HG03039 (cell line): ENCODE results near the gene GNG7.
"Not testable (repeated sequence)": the region's sequence is repeated elsewhere in the genome, so short reads cannot be mapped to it uniquely, and the experiment has no call there.

Experiments used
- ATAC-seq: cut with Tn5 transposase; IDR thresholded peaks from one replicate; pipeline ENCODE4 v1.9.1; 2021; ENCODE audit warnings: mild to moderate bottlenecking, moderate library complexity; ENCODE audit not compliant: unreplicated experiment

Gene GNG7

DNA sequence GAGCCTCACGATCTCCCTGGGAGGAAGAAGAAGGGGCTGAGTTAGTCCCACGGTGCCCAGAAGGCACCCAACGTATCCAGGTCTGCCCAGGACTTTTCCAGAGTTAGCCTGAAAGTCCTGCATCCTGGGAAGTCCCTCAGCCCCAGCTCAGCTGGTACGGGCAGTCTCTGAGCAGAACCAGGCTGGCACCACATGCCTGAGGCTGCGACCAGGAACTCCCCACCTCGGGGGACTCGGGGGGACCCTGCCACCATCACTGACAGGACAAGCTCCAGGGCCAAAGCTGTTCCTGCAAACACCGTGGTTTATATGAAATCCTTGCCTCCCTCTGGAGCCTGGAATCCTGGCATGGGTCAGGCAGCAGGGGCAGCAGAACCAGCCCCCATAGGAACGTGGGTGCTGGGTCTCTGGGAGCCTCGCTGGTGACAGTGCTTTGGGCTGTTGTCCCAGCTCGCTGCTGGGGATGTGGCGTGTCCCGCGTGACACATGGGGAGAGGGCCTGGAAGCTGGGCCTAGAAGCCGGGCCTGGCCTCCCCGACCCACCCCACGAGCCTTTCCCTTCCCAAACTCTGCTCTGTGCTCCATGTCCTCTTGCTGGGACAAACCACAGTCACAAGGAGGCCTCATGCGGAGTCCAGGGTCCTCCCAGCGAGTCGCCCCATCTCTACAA is 55.5 kb downstream of the GNG7 start:
- ATAC-seq, result no peak

DNA sequence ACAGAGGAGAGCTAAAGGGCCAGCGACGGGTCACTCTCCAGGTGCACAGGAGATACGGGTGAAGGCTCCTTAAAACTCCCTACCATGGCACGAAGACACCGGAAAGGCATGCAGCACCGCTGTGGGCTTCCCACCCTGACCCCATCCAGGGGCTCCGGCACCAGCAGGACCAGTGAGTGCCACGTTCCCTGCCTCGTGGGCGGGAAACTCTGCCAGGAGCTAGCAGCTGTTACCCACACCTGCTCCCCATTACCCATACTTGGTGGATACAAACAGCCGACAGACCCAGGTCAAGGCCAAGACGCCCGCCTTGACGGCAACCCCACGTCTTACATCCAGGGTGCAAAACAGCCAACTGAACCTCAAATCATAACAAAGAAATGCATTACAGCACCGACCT is 56.7 kb downstream of the GNG7 start:
- no peak for ATAC-seq

GRCh38 chr19:2643123-2643737 is 59.3 kb downstream of the GNG7 start:
- not testable (repeated sequence) for ATAC-seq

DNA sequence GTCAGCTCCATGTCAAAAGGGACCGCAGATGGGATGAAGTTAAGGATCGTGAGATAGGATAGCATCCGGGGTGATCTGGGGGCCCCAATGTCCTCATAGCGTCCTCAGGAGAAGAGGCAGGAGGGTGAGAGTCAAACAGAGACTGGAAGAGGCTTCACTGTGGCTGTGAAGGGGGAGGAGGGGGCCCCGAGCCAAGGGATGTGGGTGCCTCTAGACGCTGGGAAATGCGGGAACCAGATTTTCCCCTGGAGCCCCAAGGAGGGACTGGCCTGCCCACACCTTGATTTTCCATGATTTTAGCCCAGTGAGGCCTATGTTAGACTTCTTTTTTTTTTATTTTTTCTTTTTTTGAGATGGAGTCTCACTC is 61.2 kb downstream of the GNG7 start:
- ATAC-seq, result no peak

- no peak for ATAC-seq
Observed at GRCh38 chr19:2640563-2641331, 61.7 kb downstream of the GNG7 start.

DNA sequence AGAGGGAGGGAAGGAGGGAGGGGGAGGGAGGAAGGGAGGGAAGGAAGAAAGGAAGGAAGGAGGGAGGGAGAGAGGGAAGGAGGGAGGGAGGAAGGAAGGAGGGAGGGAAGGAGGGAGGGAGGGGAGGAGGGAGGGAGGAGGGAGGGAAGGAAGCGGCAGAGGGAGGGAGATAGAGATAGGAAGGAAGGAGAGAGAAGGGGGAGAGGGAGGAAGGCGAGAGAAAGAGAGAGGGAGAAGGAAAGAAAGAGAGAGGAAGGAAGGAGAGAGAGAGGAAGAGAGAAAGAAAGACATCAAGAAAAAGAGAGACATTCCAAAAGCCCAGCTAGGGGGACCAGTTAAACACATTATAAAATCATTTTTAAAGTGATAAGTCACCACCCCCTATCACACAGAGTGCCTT is 62.5 kb downstream of the GNG7 start:
- ATAC-seq, result no peak

DNA sequence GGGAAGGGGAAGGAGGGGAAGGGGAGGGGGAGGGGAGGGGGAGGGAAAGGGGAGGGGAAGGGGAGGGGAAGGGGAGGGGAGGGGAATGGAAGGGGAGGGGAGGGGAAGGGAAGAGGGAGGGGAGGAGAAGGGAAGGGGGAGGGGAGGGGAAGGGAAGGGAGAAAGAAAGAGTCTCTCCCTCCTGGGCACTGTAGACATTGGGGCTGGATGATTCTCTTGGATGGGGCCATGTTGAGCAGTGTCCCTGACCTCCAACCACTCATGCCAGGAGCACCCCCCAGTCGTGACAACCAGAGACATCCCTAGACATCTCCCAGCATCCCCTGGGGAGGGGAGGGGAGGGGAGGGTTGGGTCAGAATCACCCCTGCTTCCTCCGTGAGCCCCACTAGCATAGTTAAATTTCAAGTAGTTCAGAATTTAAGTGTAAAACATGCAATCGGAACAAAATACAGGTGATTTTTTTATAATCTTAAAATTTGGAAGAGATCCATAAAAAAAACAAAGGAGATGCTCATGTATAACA is 64.0 kb downstream of the GNG7 start:
- no peak for ATAC-seq

DNA sequence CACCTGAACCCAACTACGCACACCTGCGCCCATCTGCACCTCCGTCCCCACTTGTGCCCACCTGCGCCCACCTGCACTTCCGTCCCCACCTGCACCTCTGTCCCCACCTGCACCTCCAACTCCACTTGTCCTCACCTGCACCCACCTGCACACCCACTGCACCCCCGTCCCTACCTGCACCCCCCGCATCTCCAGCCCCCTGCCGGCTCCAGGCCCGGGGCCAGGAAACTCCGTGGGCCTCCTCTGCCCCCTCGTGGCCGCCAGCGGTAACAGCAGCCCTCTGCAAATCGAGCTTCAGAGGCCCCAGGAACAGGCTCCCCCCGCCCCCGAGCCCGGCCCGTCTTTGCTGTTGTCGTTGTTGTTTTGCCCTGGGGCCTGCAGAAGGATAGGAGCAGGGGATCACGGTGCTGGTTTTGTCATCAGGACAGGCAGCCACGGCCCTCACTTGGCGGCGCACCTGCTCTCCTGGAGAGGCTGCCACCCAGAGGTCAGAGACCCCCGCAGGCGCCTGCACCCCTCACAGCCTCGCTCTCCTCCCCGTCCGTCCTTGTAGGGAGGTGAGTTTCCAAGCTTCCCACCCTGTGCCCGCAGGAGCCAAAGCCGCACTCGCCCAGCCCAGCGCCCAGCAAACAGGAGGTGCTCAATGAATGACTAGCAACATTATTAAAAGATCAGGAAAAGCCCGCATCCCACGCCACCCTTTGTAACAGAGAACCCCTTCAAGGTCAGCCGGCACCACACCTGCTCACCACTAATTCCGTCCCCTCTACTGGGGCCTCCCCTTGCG is 65.4 kb downstream of the GNG7 start:
- no peak for ATAC-seq

GRCh38 chr19:2636141-2636896 is 66.2 kb downstream of the GNG7 start:
- ATAC-seq, result no peak

GRCh38 chr19:2634960-2635359 is 67.5 kb downstream of the GNG7 start:
- ATAC-seq, result no peak

GRCh38 chr19:2634228-2634951 is 68.1 kb downstream of the GNG7 start:
- no peak for ATAC-seq

DNA sequence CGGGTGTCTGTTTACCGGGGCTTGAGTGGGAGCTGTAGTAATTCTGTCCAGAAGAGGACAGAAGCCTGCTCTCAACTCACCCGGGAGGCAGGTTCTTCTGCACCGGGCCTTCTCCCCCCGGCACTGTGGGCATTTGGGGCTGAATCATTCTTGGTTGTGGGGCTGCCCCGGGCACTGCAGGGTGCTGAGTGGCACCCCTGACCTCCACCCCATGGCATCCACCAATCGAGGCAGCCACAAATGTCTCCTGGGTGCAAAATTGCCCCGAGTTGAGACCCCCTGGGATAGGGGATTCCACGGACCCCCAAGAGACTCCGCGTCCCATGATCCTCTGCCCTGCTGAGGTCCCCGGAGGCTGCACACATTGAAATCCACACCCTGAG is 68.8 kb downstream of the GNG7 start:
- no peak for ATAC-seq

DNA sequence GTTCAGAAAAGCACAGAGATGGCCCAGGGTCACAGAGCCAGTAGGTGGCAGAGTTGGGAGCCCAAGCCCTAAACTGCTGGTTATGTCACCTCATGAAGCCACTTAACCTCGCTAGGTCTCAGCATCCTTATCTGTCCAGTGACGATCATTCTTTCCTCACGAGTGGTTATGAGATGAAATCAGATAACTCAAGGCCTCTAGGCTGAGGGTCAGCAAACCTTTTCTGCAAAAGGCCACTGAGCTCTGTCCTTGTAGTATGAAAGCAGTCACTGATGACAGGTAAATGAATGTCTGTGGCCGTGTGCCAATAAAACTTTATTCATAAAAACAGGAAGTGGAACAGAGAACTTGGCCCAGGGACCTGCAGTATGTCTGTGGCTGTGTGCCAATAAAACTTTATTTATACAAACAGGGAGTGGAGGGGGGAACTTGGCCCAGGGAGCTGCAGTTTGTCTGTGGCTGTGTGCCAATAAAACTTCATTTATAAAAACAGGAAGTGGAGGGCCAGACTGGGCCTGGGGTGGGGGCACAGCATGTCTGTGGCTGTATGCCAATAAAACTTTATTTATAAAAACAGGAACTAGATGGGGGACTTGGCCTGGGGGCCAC is 71.2 kb downstream of the GNG7 start:
- ATAC-seq, result no peak

GRCh38 chr19:2630352-2631001 is 72.0 kb downstream of the GNG7 start:
- ATAC-seq, result no peak

GRCh38 chr19:2629491-2630351 is 72.8 kb downstream of the GNG7 start:
- ATAC-seq, result no peak

GRCh38 chr19:2628597-2628996 is 73.9 kb downstream of the GNG7 start:
- ATAC-seq, result no peak

DNA sequence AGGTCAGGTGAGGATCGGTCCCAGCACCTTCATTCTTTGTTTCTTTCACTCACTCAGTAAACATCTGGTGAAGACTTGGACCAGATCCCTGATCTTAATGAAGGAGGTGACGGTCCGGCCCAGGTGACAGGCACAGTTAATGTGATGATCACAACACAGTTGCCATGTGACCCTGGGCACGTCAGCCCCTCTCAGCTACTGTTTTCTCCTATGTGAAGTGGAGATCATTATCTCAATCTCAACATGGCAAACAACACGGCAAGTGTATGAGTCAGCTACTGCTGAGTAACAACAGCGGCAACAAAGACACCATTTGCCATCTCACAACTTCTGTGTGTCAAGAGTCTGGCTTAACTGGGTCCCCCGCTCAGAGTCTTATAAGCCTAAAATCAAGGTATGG is 74.6 kb downstream of the GNG7 start:
- no peak for ATAC-seq

- ATAC-seq, result no peak
Observed at GRCh38 chr19:2627319-2627829, 75.1 kb downstream of the GNG7 start.
